ENCODE data around the gene CD69. TPM values are rescaled to one million over a fixed set of nuclear protein-coding genes. Genes with fewer than 3 reads are reported as not detected.
A peak's percentile ranks its signal among the peaks of the same experiment; 100 is the strongest.
"Not testable (repeated sequence)": the region's sequence is repeated elsewhere in the genome, so short reads cannot be mapped to it uniquely, and the experiment has no call there.

CD69 gene
- total RNA-seq, 1 donor from 2014 or later, result 72.2 TPM

DNA sequence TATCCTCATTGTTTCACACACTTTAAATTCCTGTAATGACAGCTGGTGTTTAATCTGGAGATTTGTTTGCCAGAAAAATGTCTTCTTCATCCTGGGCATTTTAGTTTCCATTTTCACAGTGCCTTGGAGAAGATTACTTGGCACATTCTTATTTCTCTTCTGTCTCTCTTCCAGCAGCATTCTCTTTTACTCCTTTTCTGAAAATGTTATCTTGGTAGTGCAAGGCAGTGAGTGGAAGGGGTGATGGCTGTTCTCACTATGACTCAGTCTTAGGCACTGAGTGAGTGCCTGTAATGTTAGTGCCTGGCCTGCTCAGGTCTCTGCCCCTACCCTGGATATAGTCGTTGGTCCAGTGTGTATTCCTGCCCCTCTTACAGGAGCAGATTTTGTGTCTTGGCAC is 40.9 kb downstream of the CD69 start:
- peaks cover 66% of the 10 kb centered on the region for H3K36me3 Mint-ChIP-seq (ENCODE audit: low read depth)
- DNase-seq (ENCODE audit: low spot score), result no peak
- H3K4me3 Mint-ChIP-seq (ENCODE audit: low read depth), result no peak overlapping the region
- H3K9me3 Mint-ChIP-seq, result no peaks in the 10 kb centered on the region
- intact Hi-C loops (cut with micrococcal nuclease), result no loop called here
- peaks cover 43% of the 10 kb centered on the region for H3K4me1 Mint-ChIP-seq (ENCODE audit: low read depth)
- no peaks in the 10 kb centered on the region for H3K27me3 Mint-ChIP-seq (ENCODE audit: low read depth)
- H3K27ac Mint-ChIP-seq, result no peak overlapping the region

DNA sequence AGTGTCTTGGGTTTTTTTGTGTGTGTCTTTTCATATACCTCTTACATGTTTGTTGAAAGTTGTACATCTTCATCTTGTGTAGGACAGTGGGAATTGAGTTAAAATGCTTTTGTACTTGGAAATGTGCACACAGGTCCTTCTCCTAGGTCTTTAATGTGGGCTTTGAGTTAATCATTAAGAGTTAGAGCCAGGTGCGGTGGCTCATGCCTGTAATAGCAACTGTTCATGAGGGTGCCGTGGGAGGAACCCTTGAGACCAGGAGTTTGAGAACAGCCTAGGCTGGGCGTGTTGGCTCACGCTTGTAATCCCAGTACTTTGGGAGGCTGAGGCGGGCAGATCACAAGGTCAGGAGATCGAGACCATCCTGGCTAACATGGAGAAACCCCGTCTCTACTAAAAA is 41.7 kb downstream of the CD69 start:
- peaks cover 60% of the 10 kb centered on the region for H3K36me3 Mint-ChIP-seq (ENCODE audit: low read depth)
- H3K27ac Mint-ChIP-seq, result no peak overlapping the region
- no peaks in the 10 kb centered on the region for H3K9me3 Mint-ChIP-seq
- DNase-seq (ENCODE audit: low spot score), result no peak
- H3K4me3 Mint-ChIP-seq (ENCODE audit: low read depth), result no peak overlapping the region
- no peaks in the 10 kb centered on the region for H3K27me3 Mint-ChIP-seq (ENCODE audit: low read depth)
- intact Hi-C loops (cut with micrococcal nuclease), result no loop called here
- peaks cover 39% of the 10 kb centered on the region for H3K4me1 Mint-ChIP-seq (ENCODE audit: low read depth)

DNA sequence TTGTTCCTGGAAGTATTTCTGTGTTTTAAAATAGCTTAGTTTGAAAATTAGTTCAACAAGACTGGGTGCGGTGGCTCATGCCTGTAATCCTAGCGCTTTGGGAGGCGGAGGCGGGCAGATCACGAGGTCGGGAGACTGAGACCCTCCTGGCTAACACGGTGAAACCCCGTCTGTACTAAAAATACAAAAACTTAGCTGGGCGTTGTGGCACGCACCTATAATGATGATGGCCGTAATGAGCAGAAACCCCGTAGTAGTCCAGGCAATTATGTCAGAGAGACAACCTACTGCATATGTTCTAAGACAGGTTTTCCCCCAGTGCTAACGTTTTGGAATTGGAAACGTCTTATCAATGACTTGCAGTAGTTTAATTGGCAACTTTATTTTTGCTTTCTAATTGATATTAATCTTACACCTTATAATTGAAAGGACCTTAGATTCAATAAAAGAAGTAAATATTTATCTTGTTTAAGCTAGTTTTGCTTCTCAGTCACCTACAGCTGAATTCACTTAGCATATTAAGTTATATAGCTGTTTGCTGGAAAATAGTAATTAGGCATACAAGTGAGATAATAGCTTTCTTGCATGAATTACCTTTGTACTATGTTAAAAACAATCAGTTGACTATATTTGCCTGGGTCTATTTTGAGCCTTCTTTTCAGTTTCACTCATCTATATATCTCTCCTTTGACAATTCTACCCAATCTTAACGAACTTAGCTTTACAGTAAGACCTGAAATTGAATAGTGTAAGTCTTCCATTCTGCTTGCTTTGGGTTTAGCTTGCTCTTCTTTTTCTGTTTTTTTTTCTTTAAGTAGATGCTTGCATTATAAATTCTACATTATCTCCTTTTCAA is 43.4 kb downstream of the CD69 start:
- intact Hi-C loops (cut with micrococcal nuclease), result no loop called here
- DNase-seq (ENCODE audit: low spot score), result no peak
- no peak overlapping the region for H3K4me3 Mint-ChIP-seq (ENCODE audit: low read depth)
- H3K27me3 Mint-ChIP-seq (ENCODE audit: low read depth), result no peaks in the 10 kb centered on the region
- H3K4me1 Mint-ChIP-seq (ENCODE audit: low read depth), result peaks cover 33% of the 10 kb centered on the region
- no peaks in the 10 kb centered on the region for H3K9me3 Mint-ChIP-seq
- H3K27ac Mint-ChIP-seq, result no peak overlapping the region
- peaks cover 53% of the 10 kb centered on the region for H3K36me3 Mint-ChIP-seq (ENCODE audit: low read depth)

DNA sequence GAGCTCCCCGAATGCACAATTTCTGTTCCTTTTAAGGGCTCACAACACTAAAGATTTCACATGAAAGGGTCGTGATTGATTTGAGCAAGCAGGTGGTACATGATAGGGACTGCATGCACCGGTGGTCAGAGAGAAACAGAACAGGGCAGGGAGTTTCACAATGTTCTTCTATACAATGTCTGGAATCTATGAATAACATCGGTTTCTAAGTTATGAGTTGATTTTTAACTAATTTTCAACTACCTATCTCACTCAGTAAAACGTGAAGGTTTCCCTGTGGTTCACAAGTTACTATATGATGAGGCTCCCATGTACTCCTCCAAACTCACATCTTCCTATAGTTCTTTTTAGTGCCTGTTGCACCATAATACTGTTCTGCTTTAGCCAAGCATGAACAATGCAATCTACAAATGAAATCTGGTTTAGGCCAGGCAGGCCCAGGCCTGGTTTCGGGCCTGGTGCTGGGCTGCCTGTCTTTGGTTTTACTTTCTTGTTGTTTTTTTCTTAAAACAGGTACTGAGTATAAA is 47.6 kb downstream of the CD69 start:
- H3K27me3 Mint-ChIP-seq (ENCODE audit: low read depth); intact Hi-C loops (cut with micrococcal nuclease); H3K9me3 Mint-ChIP-seq; DNase-seq (ENCODE audit: low spot score); H3K27ac Mint-ChIP-seq; H3K4me3 Mint-ChIP-seq (ENCODE audit: low read depth): not testable (repeated sequence)
- Mint-ChIP-seq H3K36me3 (ENCODE audit: low read depth) (peaks cover 48% of the 10 kb centered on the region), H3K4me1 (ENCODE audit: low read depth) (peaks cover 31% of the 10 kb centered on the region)

DNA sequence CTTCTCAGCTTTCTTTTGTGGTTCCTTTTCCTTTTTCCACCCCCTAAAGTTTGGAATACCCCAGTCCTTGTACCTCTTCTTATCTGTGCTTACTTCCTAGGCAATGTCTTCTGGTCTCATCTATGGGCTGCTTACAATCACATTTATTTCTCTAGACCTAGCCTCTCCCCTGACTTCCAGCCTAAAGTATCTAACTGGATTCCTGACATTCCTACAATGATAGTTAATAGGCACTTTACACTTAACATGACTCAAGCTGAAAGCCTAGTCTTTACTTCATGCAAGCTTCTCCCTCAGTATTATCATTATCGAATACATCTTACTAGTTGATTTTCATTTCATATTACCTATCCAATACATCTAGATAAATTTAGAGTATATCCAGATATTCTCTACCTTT is 49.0 kb downstream of the CD69 start:
- H3K9me3 Mint-ChIP-seq, result peaks cover under 1% of the 10 kb centered on the region
- H3K27me3 Mint-ChIP-seq (ENCODE audit: low read depth), result no peaks in the 10 kb centered on the region
- peaks cover 42% of the 10 kb centered on the region for H3K4me1 Mint-ChIP-seq (ENCODE audit: low read depth)
- no peak for DNase-seq (ENCODE audit: low spot score)
- peaks cover 51% of the 10 kb centered on the region for H3K36me3 Mint-ChIP-seq (ENCODE audit: low read depth)
- intact Hi-C loops (cut with micrococcal nuclease), result no loop called here
- H3K27ac Mint-ChIP-seq, result no peak overlapping the region
- no peak overlapping the region for H3K4me3 Mint-ChIP-seq (ENCODE audit: low read depth)

DNA sequence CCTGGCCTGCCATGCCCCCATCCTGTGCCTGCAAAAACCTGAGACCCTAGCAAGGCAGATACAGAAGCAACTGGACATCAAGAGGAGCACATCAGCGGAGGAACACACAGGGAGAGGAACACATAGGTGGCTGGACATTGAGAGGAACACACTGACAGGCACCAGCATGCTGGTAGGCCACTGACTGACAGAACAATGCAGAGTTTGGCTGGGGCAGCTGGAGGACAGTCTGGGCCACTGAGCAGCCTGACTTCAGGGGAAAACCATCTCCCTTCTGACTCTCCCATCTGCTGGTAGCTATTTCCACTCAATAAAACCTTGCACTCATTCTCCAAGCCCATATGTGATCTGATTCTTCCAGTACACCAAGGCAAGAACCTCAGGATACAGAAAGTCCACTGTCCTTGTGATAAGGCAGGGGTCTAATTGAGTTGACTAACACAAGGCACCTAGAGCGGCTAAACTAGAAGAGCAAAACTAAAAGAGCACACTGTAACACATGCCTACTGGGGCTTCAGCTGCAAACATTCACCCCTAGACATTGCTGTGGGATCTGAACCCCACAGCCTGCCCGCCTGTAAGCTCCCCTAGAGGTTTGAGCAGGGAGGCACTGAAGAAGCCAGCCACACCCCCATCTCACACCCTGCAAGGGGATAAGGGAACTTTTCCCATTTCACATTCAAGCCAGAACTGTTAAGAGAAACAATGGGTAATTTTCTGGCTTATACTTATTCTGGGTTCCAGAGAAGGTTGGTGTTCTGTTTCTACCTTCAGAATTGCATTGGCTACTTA is 49.9 kb downstream of the CD69 start:
- peaks cover 45% of the 10 kb centered on the region for H3K4me1 Mint-ChIP-seq (ENCODE audit: low read depth)
- DNase-seq (ENCODE audit: low spot score), result no peak
- no peak overlapping the region for H3K4me3 Mint-ChIP-seq (ENCODE audit: low read depth)
- no peaks in the 10 kb centered on the region for H3K27me3 Mint-ChIP-seq (ENCODE audit: low read depth)
- H3K36me3 Mint-ChIP-seq (ENCODE audit: low read depth), result peaks cover 51% of the 10 kb centered on the region
- H3K27ac Mint-ChIP-seq, result no peak overlapping the region
- intact Hi-C loops (cut with micrococcal nuclease), result no loop called here
- peaks cover 9% of the 10 kb centered on the region for H3K9me3 Mint-ChIP-seq

DNA sequence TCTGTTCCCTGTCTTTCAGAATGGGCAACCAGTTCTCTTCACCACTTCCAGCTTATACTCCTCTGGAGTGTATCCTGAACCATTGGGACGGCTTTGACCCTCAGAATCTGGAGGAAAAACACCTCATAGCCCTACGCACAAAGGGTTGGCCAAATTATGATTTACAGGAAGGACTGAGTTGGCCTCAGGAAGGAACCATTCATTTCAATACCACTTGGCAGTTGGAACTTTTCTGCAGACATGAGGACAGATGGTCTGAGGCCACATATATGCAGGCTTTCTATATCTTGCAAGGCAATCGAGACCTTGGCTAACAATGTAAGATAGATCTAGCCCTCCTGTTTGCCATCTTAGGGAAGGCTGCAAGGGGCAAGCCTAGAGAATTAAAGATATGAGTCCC is 51.8 kb downstream of the CD69 start:
- Mint-ChIP-seq H3K9me3 (peaks cover 20% of the 10 kb centered on the region), H3K27ac (no peak overlapping the region), H3K4me3 (ENCODE audit: low read depth) (no peak overlapping the region), H3K4me1 (ENCODE audit: low read depth) (peaks cover 43% of the 10 kb centered on the region), H3K36me3 (ENCODE audit: low read depth) (peaks cover 61% of the 10 kb centered on the region), H3K27me3 (ENCODE audit: low read depth) (no peaks in the 10 kb centered on the region)
- DNase-seq (ENCODE audit: low spot score), result no peak
- intact Hi-C loops (cut with micrococcal nuclease), result loop anchor here (1.0 to 5.0 kb wide), 3 partner anchors 34 to 75 kb away; no protein-coding TSS in a partner anchor

DNA sequence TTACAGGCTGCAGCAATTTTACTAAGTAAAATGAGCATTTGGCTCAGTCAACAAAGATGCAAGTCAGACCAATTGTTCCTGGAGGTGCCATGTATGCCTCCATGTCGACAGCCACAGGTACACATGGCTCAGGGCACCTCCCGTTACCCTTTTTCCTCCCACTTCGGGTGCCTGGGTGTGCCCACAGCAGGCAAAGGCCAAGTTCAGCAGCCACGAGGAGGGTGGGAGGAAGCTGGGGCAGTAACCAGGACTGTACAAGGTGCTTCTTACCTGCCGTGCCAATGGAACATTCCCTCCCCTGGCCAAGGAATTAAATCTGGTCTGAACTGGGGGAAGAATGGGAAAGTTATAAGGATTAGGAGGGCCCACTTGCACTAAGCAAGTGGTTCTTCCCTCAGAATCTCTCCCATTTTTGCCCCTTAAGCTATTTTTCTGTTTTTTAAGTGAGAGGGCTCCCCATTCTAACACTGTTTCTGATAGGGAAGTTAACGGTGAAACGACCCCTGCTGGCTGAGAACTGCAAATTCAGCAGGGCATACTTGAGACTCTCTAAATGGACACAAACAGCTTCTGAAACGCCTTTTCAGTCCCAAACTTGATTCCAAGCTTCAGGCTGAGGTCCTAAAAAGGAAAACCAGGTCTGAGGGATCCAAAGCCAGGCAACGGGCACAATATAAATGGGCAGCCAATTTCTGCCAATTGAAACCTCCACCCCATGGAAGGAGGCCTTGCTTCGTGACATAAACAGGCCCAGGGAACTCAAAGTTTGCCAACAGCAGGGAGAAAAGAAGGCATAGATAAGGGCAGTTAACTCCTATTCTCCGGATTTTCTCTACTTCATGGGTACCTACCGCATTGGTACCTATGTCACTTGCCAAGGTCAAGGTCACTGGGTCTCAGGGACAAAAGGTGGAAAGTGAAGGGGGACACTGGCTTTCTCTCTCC is 52.6 kb downstream of the CD69 start:
- intact Hi-C loops (cut with micrococcal nuclease), result loop anchor here (1.0 to 5.0 kb wide), 3 partner anchors 35 to 74 kb away; no protein-coding TSS in a partner anchor
- Mint-ChIP-seq H3K27me3 (ENCODE audit: low read depth) (no peaks in the 10 kb centered on the region), H3K27ac (peak overlapping the region; percentile 79), H3K9me3 (peaks cover 20% of the 10 kb centered on the region), H3K36me3 (ENCODE audit: low read depth) (peaks cover 56% of the 10 kb centered on the region), H3K4me1 (ENCODE audit: low read depth) (peaks cover 39% of the 10 kb centered on the region), H3K4me3 (ENCODE audit: low read depth) (peak overlapping the region; percentile 58)
- DNase-seq (ENCODE audit: low spot score), result peak; percentile 50

DNA sequence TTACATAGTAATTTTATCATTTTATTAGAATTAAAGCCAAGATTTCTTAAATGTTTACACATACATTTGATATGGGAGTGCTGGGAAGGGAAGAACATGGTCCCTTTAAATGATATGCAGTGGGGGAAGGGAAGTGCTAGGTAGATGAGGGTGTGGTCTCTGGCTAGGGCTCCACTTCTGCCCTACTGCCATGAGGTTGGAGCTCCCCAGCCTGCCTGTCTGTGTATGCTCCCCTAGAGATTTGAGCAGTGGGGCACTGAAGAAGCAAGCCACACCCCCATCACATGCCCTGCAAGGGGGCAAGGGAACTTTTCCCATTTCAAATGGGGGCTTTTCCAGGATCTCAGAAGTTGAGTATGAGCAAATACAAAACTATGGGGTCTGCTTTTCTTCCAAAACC is 53.3 kb downstream of the CD69 start:
- Mint-ChIP-seq H3K4me3 (ENCODE audit: low read depth) (peak overlapping the region; percentile 58), H3K9me3 (peaks cover 20% of the 10 kb centered on the region), H3K36me3 (ENCODE audit: low read depth) (peaks cover 60% of the 10 kb centered on the region), H3K27me3 (ENCODE audit: low read depth) (no peaks in the 10 kb centered on the region), H3K27ac (peak overlapping the region; percentile 79), H3K4me1 (ENCODE audit: low read depth) (peaks cover 46% of the 10 kb centered on the region)
- intact Hi-C loops (cut with micrococcal nuclease), result loop anchor here (5.0 kb wide), 1 partner anchor 35 kb away; no protein-coding TSS in a partner anchor
- no peak for DNase-seq (ENCODE audit: low spot score)

DNA sequence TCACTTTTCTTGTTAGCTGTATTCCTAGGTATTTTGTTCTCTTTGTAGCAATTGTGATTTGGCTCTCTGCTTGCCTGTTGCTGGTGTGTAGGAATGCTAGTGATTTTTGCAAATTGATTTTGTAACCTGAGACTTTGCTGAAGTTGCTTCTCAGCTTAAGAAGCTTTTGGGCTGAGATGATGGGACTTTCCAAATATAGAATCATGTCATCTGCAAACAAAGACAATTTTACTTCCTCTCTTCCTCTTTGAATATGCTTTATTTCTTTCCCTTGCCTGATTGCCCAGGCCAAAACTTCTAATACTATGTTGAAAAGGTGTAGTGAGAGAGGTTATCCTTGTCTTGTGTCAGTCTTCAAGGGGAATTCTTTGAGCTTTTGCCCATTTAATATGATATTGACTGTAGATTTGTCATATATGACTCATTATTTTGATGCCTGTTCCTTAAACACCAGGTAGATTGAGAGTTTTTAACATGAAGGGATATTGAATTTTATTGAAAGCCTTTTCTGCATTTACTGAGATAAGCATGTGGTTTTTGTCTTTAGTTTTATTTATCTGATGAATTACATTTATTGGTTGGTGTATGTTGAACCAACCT is 54.5 kb downstream of the CD69 start:
- H3K9me3 Mint-ChIP-seq, result peaks cover 20% of the 10 kb centered on the region
- intact Hi-C loops (cut with micrococcal nuclease), result loop anchor here (5.0 kb wide), 1 partner anchor 34 kb away; no protein-coding TSS in a partner anchor
- H3K4me1 Mint-ChIP-seq (ENCODE audit: low read depth), result peaks cover 54% of the 10 kb centered on the region
- no peaks in the 10 kb centered on the region for H3K27me3 Mint-ChIP-seq (ENCODE audit: low read depth)
- H3K36me3 Mint-ChIP-seq (ENCODE audit: low read depth), result peaks cover 60% of the 10 kb centered on the region
- peak overlapping the region; percentile 19 for H3K4me3 Mint-ChIP-seq (ENCODE audit: low read depth)
- DNase-seq (ENCODE audit: low spot score), result no peak
- H3K27ac Mint-ChIP-seq, result peak overlapping the region; percentile 43

DNA sequence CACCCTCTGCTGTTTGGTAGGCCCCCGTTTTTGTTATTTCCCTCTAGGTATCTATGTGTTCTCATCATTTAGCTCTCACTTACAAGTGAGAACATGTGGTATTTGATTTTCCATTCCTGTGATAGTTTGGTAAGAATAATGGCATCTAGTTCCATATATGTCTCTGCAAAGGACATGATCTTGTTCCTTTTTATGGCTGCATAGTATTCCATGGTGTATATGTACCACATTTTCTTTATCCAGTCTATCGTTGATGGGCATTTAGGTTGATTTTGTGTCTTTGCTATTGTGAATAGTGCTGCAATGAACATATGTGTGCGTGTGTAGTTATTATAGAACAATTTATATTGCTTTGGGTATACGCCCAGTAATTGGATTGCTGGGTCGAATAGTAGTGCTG is 56.1 kb downstream of the CD69 start:
- peaks cover 49% of the 10 kb centered on the region for H3K36me3 Mint-ChIP-seq (ENCODE audit: low read depth)
- intact Hi-C loops (cut with micrococcal nuclease); H3K4me3 Mint-ChIP-seq (ENCODE audit: low read depth); DNase-seq (ENCODE audit: low spot score); H3K27ac Mint-ChIP-seq; H3K27me3 Mint-ChIP-seq (ENCODE audit: low read depth): not testable (repeated sequence)
- peaks cover 20% of the 10 kb centered on the region for H3K9me3 Mint-ChIP-seq
- H3K4me1 Mint-ChIP-seq (ENCODE audit: low read depth), result peaks cover 66% of the 10 kb centered on the region
